Panc1 (cell line): ENCODE data around the gene PPM1M. TPM values are rescaled to one million over a fixed set of nuclear protein-coding genes. Genes with fewer than 3 reads are reported as not detected.
"Not testable (repeated sequence)": the region's sequence is repeated elsewhere in the genome, so short reads cannot be mapped to it uniquely, and the experiment has no call there.

Experiments used
- ATAC-seq: fragments of 200-7000 bp; cut with Tn5 transposase; 2 replicates; pipeline ENCODE4 v1.9.1; 2020; ENCODE audit warnings: mild to moderate bottlenecking, moderate library complexity
- BruUV-seq: library from RNA; stranded (reverse); fragments of 400-500 nt; replicated peaks from 2 replicates; lab custom pipeline; 2021; lab: Mats Ljungman, UMichigan
- CTCF ChIA-PET: fragments of 300-600 bp; sonication (Branson Sonifier 250); formaldehyde crosslinking; loops from one replicate; lab custom pipeline; 2022; ENCODE audit warnings: antibody characterized with exemption; lab: Charles Lee
- POLR2A ChIA-PET: fragments of 300-600 bp; sonication (Branson Sonifier 250); formaldehyde crosslinking; loops from one replicate; lab custom pipeline; 2022; ENCODE audit warnings: antibody characterized with exemption; lab: Charles Lee
- DNase-seq: peaks from one replicate; pipeline ENCODE4 v3.0.0-alpha.2; 2010; ENCODE audit warnings: low read depth, low spot score
- H3K27ac ChIP-seq: 2 replicates; pipeline ENCODE4 v1.5.1; 2011; ENCODE audit warnings: mild to moderate bottlenecking, low read length, inconsistent platforms
- H3K27me3 ChIP-seq: fragments of 200-500 bp; sonication (Bioruptor generic); 2 replicates; pipeline ENCODE4 v1.6.0; 2014; ENCODE audit warnings: low read length, inconsistent platforms; ENCODE audit not compliant: control insufficient read depth, insufficient read depth
- H3K36me3 ChIP-seq: fragments of 200-500 bp; sonication (Bioruptor generic); 2 replicates; pipeline ENCODE4 v1.5.1; 2014; ENCODE audit warnings: inconsistent platforms, mild to moderate bottlenecking, low read length, moderate library complexity; ENCODE audit not compliant: control insufficient read depth, insufficient read depth
- H3K4me1 ChIP-seq: 2 replicates; pipeline ENCODE4 v1.5.1; 2011; ENCODE audit warnings: inconsistent platforms, mild to moderate bottlenecking, low read length, moderate library complexity; ENCODE audit not compliant: control insufficient read depth, insufficient read depth
- H3K4me3 ChIP-seq, 2 experiments: 2 replicates each; pipeline ENCODE4 v1.5.1; 2011 to 2012; ENCODE audit warnings: low read depth in 2 of 2, low read length in 2 of 2, mild to moderate bottlenecking in 2 of 2, inconsistent platforms in 1 of 2, moderate library complexity in 1 of 2
- H3K9me3 ChIP-seq: fragments of 200-500 bp; sonication (Bioruptor generic); 2 replicates; pipeline ENCODE4 v1.5.1; 2014; ENCODE audit warnings: low read depth, mild to moderate bottlenecking, inconsistent platforms, low read length, moderate library complexity; ENCODE audit not compliant: control insufficient read depth, insufficient read depth
- POLR2AphosphoS5 ChIP-seq: IDR thresholded peaks from 2 replicates; pipeline ENCODE4 v1.6.1; 2012; ENCODE audit warnings: mild to moderate bottlenecking, low read depth, low read length, moderate library complexity
- SIN3A ChIP-seq: IDR thresholded peaks from 2 replicates; pipeline ENCODE4 v1.6.1; 2012; ENCODE audit warnings: low read depth, mild to moderate bottlenecking, low read length, moderate library complexity, borderline replicate concordance; ENCODE audit not compliant: insufficient read depth
- TCF7L2 ChIP-seq: IDR thresholded peaks from 2 replicates; pipeline ENCODE4 v1.6.1; 2011; ENCODE audit warnings: mild to moderate bottlenecking, low read depth, low read length, inconsistent platforms
- in situ Hi-C: cut with HindIII; loops from 2 replicates; pipeline ENCODE4 v1.10.0; 2016; ENCODE audit warnings: low sequenced_read_pairs, low pct_unique_long_range_greater_than_20kb
- intact Hi-C: fragments of 100-400 bp; cut with micrococcal nuclease; formaldehyde crosslinking; loops from one replicate; pipeline ENCODE4 v1.10.0; 2022; ENCODE audit not compliant: unreplicated experiment
- total RNA-seq: library from RNA; stranded (reverse); gene quantifications from one replicate; pipeline ENCODE4 v1.2.1, GENCODE V29; 2021; ENCODE audit not compliant: unreplicated experiment
- TF ChIP-seq, protein P1 (sequence below), 2 experiments: IDR thresholded peaks; 2 replicates each; pipeline ENCODE4 v1.6.1; 2011 to 2012; ENCODE audit warnings: low read depth in 2 of 2, control low read depth in 1 of 2, low read length in 1 of 2, mild to moderate bottlenecking in 1 of 2, moderate library complexity in 1 of 2; ENCODE audit not compliant: insufficient read depth in 1 of 2
- TF ChIP-seq, protein P2 (sequence below): fragments of 450-650 bp; IDR thresholded peaks from 2 replicates; pipeline ENCODE4 v1.5.1; 2017; ENCODE audit warnings: mild to moderate bottlenecking

The PPM1M gene
- total RNA-seq, 1 experiment from 2014 or later = 9.7 TPM

DNA sequence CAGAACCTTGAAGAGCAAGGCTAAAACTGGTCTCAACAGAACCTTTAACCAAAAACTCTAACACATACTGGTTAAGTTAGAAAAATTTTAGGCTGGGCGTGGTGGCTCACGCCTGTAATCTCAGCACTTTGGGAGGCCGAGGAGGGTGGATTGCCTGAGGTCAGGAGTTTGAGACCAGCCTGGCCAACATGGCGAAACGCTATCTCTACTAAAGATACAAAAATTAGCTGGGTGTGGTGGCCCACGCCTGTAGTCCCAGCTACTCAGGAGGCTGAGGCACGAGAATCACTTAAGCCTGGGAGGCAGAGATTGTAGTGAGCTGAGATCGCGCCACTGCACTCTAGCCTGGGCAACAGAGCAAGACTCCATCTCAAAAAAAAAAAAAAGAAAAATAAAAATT, 26.6 kb downstream of the PPM1M start:
- in situ Hi-C loops, H3K27me3 ChIP-seq, CTCF ChIA-PET, H3K4me3 ChIP-seq, ATAC-seq, DNase-seq, H3K27ac ChIP-seq, intact Hi-C loops, H3K9me3 ChIP-seq, POLR2A ChIA-PET, BruUV-seq: not testable (repeated sequence)
- peaks cover 12% of the 10 kb centered on the region for H3K36me3 ChIP-seq
- peaks cover 18% of the 10 kb centered on the region for H3K4me1 ChIP-seq

DNA sequence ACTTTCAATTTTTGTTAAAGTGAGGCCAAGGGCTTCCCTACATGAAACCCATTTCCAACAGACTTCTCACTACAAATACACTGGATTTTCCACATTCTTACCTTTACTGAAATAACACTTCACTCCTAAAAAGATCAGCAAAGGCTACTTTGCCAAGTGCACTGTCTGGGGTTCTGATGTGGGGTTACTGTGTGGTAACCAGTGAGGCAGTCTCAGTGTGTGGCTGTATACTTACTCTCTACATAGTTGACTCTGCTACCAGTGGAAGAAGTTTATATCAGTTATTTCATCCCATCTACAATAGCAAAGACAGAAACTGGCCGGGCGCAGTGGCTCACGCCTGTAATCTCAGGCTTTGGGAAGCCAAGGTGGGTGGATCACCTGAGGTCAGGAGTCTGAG, 27.3 kb downstream of the PPM1M start:
- ATAC-seq = no peak
- Histone ChIP-seq H3K27ac (no peak overlapping the region), H3K27me3 (no peaks in the 10 kb centered on the region), H3K36me3 (peaks cover 8% of the 10 kb centered on the region), H3K4me1 (peaks cover 18% of the 10 kb centered on the region), H3K4me3 (no peak overlapping the region), H3K9me3 (no peaks in the 10 kb centered on the region)
- intact Hi-C loops (no loop called here), in situ Hi-C loops (no loop called here)
- DNase-seq = no peak
- BruUV-seq = no TSS peak
- CTCF ChIA-PET = no interaction called here
- TF ChIP-seq, protein P1, sequence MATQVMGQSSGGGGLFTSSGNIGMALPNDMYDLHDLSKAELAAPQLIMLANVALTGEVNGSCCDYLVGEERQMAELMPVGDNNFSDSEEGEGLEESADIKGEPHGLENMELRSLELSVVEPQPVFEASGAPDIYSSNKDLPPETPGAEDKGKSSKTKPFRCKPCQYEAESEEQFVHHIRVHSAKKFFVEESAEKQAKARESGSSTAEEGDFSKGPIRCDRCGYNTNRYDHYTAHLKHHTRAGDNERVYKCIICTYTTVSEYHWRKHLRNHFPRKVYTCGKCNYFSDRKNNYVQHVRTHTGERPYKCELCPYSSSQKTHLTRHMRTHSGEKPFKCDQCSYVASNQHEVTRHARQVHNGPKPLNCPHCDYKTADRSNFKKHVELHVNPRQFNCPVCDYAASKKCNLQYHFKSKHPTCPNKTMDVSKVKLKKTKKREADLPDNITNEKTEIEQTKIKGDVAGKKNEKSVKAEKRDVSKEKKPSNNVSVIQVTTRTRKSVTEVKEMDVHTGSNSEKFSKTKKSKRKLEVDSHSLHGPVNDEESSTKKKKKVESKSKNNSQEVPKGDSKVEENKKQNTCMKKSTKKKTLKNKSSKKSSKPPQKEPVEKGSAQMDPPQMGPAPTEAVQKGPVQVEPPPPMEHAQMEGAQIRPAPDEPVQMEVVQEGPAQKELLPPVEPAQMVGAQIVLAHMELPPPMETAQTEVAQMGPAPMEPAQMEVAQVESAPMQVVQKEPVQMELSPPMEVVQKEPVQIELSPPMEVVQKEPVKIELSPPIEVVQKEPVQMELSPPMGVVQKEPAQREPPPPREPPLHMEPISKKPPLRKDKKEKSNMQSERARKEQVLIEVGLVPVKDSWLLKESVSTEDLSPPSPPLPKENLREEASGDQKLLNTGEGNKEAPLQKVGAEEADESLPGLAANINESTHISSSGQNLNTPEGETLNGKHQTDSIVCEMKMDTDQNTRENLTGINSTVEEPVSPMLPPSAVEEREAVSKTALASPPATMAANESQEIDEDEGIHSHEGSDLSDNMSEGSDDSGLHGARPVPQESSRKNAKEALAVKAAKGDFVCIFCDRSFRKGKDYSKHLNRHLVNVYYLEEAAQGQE (IDR thresholded peaks at IDR 0.05; ENCODE audit: insufficient read depth in 1 of 2, low read depth in 2 of 2, low read length in 1 of 2) = no peak
- TF ChIP-seq POLR2AphosphoS5 (no peak), TCF7L2 (no peak), SIN3A (no peak)
- TF ChIP-seq, protein P2, sequence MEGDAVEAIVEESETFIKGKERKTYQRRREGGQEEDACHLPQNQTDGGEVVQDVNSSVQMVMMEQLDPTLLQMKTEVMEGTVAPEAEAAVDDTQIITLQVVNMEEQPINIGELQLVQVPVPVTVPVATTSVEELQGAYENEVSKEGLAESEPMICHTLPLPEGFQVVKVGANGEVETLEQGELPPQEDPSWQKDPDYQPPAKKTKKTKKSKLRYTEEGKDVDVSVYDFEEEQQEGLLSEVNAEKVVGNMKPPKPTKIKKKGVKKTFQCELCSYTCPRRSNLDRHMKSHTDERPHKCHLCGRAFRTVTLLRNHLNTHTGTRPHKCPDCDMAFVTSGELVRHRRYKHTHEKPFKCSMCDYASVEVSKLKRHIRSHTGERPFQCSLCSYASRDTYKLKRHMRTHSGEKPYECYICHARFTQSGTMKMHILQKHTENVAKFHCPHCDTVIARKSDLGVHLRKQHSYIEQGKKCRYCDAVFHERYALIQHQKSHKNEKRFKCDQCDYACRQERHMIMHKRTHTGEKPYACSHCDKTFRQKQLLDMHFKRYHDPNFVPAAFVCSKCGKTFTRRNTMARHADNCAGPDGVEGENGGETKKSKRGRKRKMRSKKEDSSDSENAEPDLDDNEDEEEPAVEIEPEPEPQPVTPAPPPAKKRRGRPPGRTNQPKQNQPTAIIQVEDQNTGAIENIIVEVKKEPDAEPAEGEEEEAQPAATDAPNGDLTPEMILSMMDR = no peak
- POLR2A ChIA-PET = no interaction called here

DNA sequence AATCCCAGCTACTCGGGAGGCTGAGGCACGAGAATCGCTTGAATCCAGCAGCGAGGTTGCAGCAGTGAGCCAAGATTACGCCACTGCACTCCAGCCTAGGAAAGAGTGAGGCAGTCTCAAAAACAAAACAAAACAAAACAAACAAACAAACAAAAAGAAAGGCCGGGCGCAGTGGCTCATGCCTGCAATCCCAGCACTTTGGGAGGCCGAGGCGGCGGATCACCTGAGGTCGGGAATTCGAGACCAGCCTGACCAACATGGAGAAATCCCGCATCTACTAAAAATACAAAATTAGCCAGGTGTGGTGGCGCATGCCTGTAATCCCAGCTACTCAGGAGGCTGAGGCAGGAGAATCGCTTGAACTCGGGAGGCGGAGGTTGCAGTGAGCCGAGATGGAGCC, 29.2 kb downstream of the PPM1M start:
- H3K27me3 ChIP-seq, H3K27ac ChIP-seq, DNase-seq, CTCF ChIA-PET, in situ Hi-C loops, BruUV-seq, ATAC-seq, intact Hi-C loops, H3K36me3 ChIP-seq, POLR2A ChIA-PET, H3K4me3 ChIP-seq, H3K9me3 ChIP-seq: not testable (repeated sequence)
- peaks cover 22% of the 10 kb centered on the region for H3K4me1 ChIP-seq
